GM12878 (cell line): ENCODE measurements around the gene B9D2. TPM values are rescaled to one million over a fixed set of nuclear protein-coding genes. Genes with fewer than 3 reads are reported as not detected.

ENCODE experiments used
- ASH2L ChIP-seq: fragments of 300-600, 200-600 bp; sonication (generic); IDR thresholded peaks from 2 replicates; pipeline ENCODE4 v1.6.1; 2017; ENCODE audit warnings: low read depth, mild to moderate bottlenecking, borderline replicate concordance
- ATF3 ChIP-seq: IDR thresholded peaks from 2 replicates; pipeline ENCODE4 v1.6.1; 2011; ENCODE audit warnings: low read depth, mild to moderate bottlenecking, low read length, moderate library complexity, borderline replicate concordance; ENCODE audit errors: extremely low read depth
- ATF7 ChIP-seq: fragments of 450-650 bp; IDR thresholded peaks from 2 replicates; pipeline ENCODE4 v1.6.1; 2016; ENCODE audit warnings: low read depth, mild to moderate bottlenecking
- BMI1 ChIP-seq: fragments of 450-650 bp; IDR thresholded peaks from 2 replicates; pipeline ENCODE4 v1.6.1; 2016; ENCODE audit warnings: mild to moderate bottlenecking, moderate library complexity, borderline replicate concordance
- CBFB ChIP-seq: IDR thresholded peaks from 2 replicates; pipeline ENCODE4 v1.6.1; 2016; ENCODE audit warnings: antibody characterized with exemption, low read depth
- CBX5 ChIP-seq: sonication (generic); IDR thresholded peaks from 2 replicates; pipeline ENCODE4 v1.6.1; 2016; ENCODE audit warnings: low read depth, moderate library complexity, mild to moderate bottlenecking, inconsistent platforms
- EED ChIP-seq: sonication (generic); IDR thresholded peaks from 2 replicates; pipeline ENCODE4 v1.6.1; 2016; ENCODE audit warnings: antibody characterized with exemption, low read depth
- HSF1 ChIP-seq: fragments of 150-350 bp; IDR thresholded peaks from 2 replicates; pipeline ENCODE4 v1.6.1; 2014; ENCODE audit warnings: mild to moderate bottlenecking, low read depth, low read length
- IKZF2 ChIP-seq, 2 experiments: fragments of 450-650 bp; IDR thresholded peaks; 2 replicates each; pipeline ENCODE4 v1.6.1; 2017; ENCODE audit warnings: mild to moderate bottlenecking in 2 of 2, moderate library complexity in 2 of 2
- IRF4 ChIP-seq: IDR thresholded peaks from 2 replicates; pipeline ENCODE4 v1.6.1; 2011; ENCODE audit warnings: low read depth, low read length
- IRF5 ChIP-seq: fragments of 450-650 bp; IDR thresholded peaks from 2 replicates; pipeline ENCODE4 v1.6.1; 2017; ENCODE audit warnings: borderline replicate concordance
- KDM1A ChIP-seq: fragments of 200-600 bp; sonication (generic); IDR thresholded peaks from 2 replicates; pipeline ENCODE4 v1.6.1; 2016; ENCODE audit warnings: borderline replicate concordance
- MTA2 ChIP-seq: fragments of 450-650 bp; IDR thresholded peaks from 2 replicates; pipeline ENCODE4 v1.6.1; 2016; ENCODE audit warnings: low read depth, mild to moderate bottlenecking, moderate library complexity
- MTA3 ChIP-seq: IDR thresholded peaks from 2 replicates; pipeline ENCODE4 v1.6.1; 2012; ENCODE audit warnings: low read length, inconsistent platforms, borderline replicate concordance
- NFYB ChIP-seq: IDR thresholded peaks from 2 replicates; pipeline ENCODE4 v1.6.1; 2011; ENCODE audit warnings: low read depth, mild to moderate bottlenecking, low read length, improper control_type of control experiment, moderate library complexity; ENCODE audit not compliant: insufficient read depth
- NR2C2 ChIP-seq: IDR thresholded peaks from 2 replicates; pipeline ENCODE4 v1.6.1; 2011; ENCODE audit warnings: borderline replicate concordance, low read depth; ENCODE audit not compliant: control insufficient read depth, insufficient read length
- RCOR1 ChIP-seq: conservative IDR thresholded peaks from 2 replicates; pipeline ENCODE4 v1.6.1; 2012; ENCODE audit warnings: low read depth, low read length, improper control_type of control experiment
- RUNX3 ChIP-seq: IDR thresholded peaks from 2 replicates; pipeline ENCODE4 v1.6.1; 2012; ENCODE audit warnings: low read length, inconsistent platforms
- YY1 ChIP-seq: IDR thresholded peaks from 2 replicates; pipeline ENCODE4 v1.6.1; 2011; ENCODE audit warnings: low read depth, mild to moderate bottlenecking, low read length
- ZNF24 ChIP-seq: fragments of 450-650 bp; IDR thresholded peaks from 2 replicates; pipeline ENCODE4 v1.6.1; 2017; ENCODE audit warnings: antibody characterized with exemption, mild to moderate bottlenecking
- ZNF274 ChIP-seq: IDR thresholded peaks from one replicate; pipeline ENCODE4 v1.8.0; 2011; ENCODE audit not compliant: insufficient read length, insufficient read depth
- polyA plus RNA-seq, 11 experiments: library from polyadenylated mRNA; depleted of rRNA in 4 of 11; unstranded in 6 of 11; stranded (reverse) in 5 of 11; fragments of >200 nt; fragmentation: Nextera tagmentation in 4 of 11; fragmentation: Illumina TruSeq in 1 of 11; extraction: Ambion mirVana in 4 of 11; extraction: Trizol in 1 of 11; gene quantifications; 1 replicate in 1 of 11; 2 replicates in 10 of 11; pipeline versions ENCODE4 v1.2.1 to v1.2.3, GENCODE V29; 2011 to 2016; ENCODE audit warnings: inconsistent platforms in 2 of 11, missing spikeins in 2 of 11, low read depth in 1 of 11
- total RNA-seq, 4 experiments: library from RNA; depleted of rRNA in 3 of 4; stranded (reverse); fragments of >200 nt in 3 of 4; fragmentation: Illumina TruSeq in 1 of 4; extraction: Trizol in 1 of 4; gene quantifications; 2 replicates each; pipeline versions ENCODE4 v1.2.1 to v1.2.3, GENCODE V29; 2013 to 2021
- TF ChIP-seq, protein P1 (sequence below): IDR thresholded peaks from 2 replicates; pipeline ENCODE4 v1.6.1; 2011; ENCODE audit warnings: borderline replicate concordance, low read depth, mild to moderate bottlenecking, moderate library complexity, mixed read lengths, low read length; ENCODE audit not compliant: insufficient read depth; ENCODE audit errors: extremely low read length
- TF ChIP-seq, protein P2 (sequence below): fragments of 450-650 bp; formaldehyde crosslinking; IDR thresholded peaks from 2 replicates; pipeline ENCODE4 v1.4.0; 2022; ENCODE audit warnings: mild to moderate bottlenecking, moderate library complexity

B9D2 gene
- total and polyA plus RNA-seq, 10 of the 15 experiments (the other 5 are each of a cell fraction or from before 2014, with no cell fraction given) = 2.4 to 12.4 (median 5.0) TPM

- TF ChIP-seq YY1 (peak; percentile 71), ATF3 (no peak), ATF7 (0 out of 2 replicates have a peak, but pooled peaks have one; percentile 40), MTA3 (peak; percentile 83; the same call in 1 of the 2 replicates), BMI1 (no peak), NFYB (no peak), RCOR1 (no peak), ZNF24 (peak; percentile 73), CBFB (peak; percentile 98), ZNF274 (no peak), MTA2 (peak; percentile 62), RUNX3 (peak; percentile 97), CBX5 (0 out of 2 replicates have a peak, but pooled peaks have one; percentile 67), IRF5 (peak; percentile 71), IRF4 (no peak; the same call in 1 of the 2 replicates), NR2C2 (no peak), EED (0 out of 2 replicates have a peak, but pooled peaks have one; percentile 42), KDM1A (no peak), IKZF2 (IDR thresholded peaks at IDR 0.05) (peak; percentile 65 to 85), ASH2L (0 out of 2 replicates have a peak, but pooled peaks have one; percentile 88), HSF1 (peak; percentile 16; the same call in 1 of the 2 replicates)
- TF ChIP-seq, protein P1, sequence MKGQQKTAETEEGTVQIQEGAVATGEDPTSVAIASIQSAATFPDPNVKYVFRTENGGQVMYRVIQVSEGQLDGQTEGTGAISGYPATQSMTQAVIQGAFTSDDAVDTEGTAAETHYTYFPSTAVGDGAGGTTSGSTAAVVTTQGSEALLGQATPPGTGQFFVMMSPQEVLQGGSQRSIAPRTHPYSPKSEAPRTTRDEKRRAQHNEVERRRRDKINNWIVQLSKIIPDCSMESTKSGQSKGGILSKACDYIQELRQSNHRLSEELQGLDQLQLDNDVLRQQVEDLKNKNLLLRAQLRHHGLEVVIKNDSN = peak; percentile 60
- TF ChIP-seq, protein P2, sequence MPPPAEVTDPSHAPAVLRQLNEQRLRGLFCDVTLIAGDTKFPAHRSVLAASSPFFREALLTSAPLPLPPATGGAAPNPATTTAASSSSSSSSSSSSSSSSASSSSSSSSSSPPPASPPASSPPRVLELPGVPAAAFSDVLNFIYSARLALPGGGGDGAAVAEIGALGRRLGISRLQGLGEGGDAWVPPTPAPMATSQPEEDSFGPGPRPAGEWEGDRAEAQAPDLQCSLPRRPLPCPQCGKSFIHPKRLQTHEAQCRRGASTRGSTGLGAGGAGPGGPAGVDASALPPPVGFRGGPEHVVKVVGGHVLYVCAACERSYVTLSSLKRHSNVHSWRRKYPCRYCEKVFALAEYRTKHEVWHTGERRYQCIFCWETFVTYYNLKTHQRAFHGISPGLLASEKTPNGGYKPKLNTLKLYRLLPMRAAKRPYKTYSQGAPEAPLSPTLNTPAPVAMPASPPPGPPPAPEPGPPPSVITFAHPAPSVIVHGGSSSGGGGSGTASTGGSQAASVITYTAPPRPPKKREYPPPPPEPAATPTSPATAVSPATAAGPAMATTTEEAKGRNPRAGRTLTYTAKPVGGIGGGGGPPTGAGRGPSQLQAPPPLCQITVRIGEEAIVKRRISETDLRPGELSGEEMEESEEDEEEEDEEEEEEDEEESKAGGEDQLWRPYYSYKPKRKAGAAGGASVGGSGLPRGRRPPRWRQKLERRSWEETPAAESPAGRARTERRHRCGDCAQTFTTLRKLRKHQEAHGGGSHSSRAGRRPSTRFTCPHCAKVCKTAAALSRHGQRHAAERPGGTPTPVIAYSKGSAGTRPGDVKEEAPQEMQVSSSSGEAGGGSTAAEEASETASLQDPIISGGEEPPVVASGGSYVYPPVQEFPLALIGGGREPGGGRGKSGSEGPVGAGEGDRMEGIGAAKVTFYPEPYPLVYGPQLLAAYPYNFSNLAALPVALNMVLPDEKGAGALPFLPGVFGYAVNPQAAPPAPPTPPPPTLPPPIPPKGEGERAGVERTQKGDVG (CRISPR knock-in tag) = no peak
Measured at GRCh38 chr19:41310033-41310831, 53.7 kb downstream of the B9D2 start, which contains the start of gene CCDC97 (continued).
